HepG2 (cell line): ENCODE measurements around the gene SYNDIG1. TPM values are rescaled to one million over a fixed set of nuclear protein-coding genes. Genes with fewer than 3 reads are reported as not detected.
A peak's percentile ranks its signal among the peaks of the same experiment; 100 is the strongest.

Experiments
- ATAC-seq: fragments of 200-7000 bp; cut with Tn5 transposase; 3 replicates; pipeline ENCODE4 v1.9.1; 2020; ENCODE audit warnings: mild to moderate bottlenecking, moderate library complexity
- BruUV-seq: library from RNA; stranded (reverse); fragments of 400-500 nt; replicated peaks from 2 replicates; lab custom pipeline; 2021; lab: Mats Ljungman, UMichigan
- CTCF ChIA-PET: fragments of 300-600 bp; formaldehyde crosslinking; extraction: SDS; loops from one replicate; lab custom pipeline; 2021; ENCODE audit warnings: low total read pairs, inconsistent platforms, low intra/inter-chr PET ratio; lab: Yijun Ruan, JAX
- POLR2A ChIA-PET: fragments of 350-600 bp; sonication (Branson Sonifier 250); formaldehyde crosslinking; loops from one replicate; lab custom pipeline; 2020; ENCODE audit warnings: antibody characterized with exemption, inconsistent platforms; lab: Yijun Ruan, JAX
- DNase-seq: peaks from one replicate; pipeline ENCODE4 v3.0.0-alpha.2; 2015; ENCODE audit warnings: low spot score
- FAIRE-seq: peaks from 3 replicates; lab custom pipeline; 2011; peaks lifted over from hg19 to GRCh38; lab: Jason Lieb, UNC
- H2AFZ ChIP-seq: one replicate; pipeline ENCODE4 v1.6.1; 2011; ENCODE audit warnings: low read length, inconsistent platforms
- H3K27ac ChIP-seq: fragments of 300-600 bp; 3 replicates; pipeline ENCODE4 v1.8.0; 2011; ENCODE audit warnings: mixed run types, mild to moderate bottlenecking, mixed read lengths, low read length, inconsistent platforms; ENCODE audit not compliant: insufficient read depth; ENCODE audit errors: extremely low read length
- H3K27me3 ChIP-seq, 2 experiments: fragments of 200-600 bp in 1 of 2; 2 replicates in 1 of 2; 3 replicates in 1 of 2; pipeline versions ENCODE4 v1.6.0 to v1.8.0; 2011; ENCODE audit warnings: low read length in 2 of 2, mild to moderate bottlenecking in 2 of 2, moderate library complexity in 2 of 2, inconsistent platforms in 1 of 2; ENCODE audit not compliant: insufficient read depth in 2 of 2, control insufficient read depth in 1 of 2
- H3K36me3 ChIP-seq, 2 experiments: fragments of 200-600 bp in 1 of 2; replicated peaks in 1 of 2; 2 replicates in 1 of 2; 3 replicates in 1 of 2; pipeline versions ENCODE4 v1.5.1 to v1.8.0; 2011; ENCODE audit warnings: low read length in 2 of 2, inconsistent platforms in 1 of 2; ENCODE audit not compliant: insufficient read depth in 2 of 2, control insufficient read depth in 1 of 2
- H3K4me1 ChIP-seq: 2 replicates; pipeline ENCODE4 v1.5.1; 2012; ENCODE audit warnings: low read length, inconsistent platforms; ENCODE audit not compliant: insufficient read depth
- H3K4me2 ChIP-seq: 2 replicates; pipeline ENCODE4 v1.6.0; 2011; ENCODE audit warnings: low read depth, low read length, inconsistent platforms
- H3K4me3 ChIP-seq, 3 experiments: fragments of 200-600 bp in 1 of 3; sonication (generic), shearing (Covaris generic) in 1 of 3; replicated peaks in 1 of 3; 2 replicates each; pipeline ENCODE4 v1.5.1; 2011 to 2016; ENCODE audit warnings: low read length in 3 of 3, inconsistent platforms in 2 of 3, low read depth in 2 of 3, mild to moderate bottlenecking in 2 of 3, control low read depth in 1 of 3, mixed read lengths in 1 of 3; ENCODE audit not compliant: insufficient read depth in 1 of 3
- H3K79me2 ChIP-seq: one replicate; pipeline ENCODE4 v1.6.1; 2011; ENCODE audit warnings: low read length, inconsistent platforms; ENCODE audit not compliant: insufficient read depth
- H3K9ac ChIP-seq: 2 replicates; pipeline ENCODE4 v1.6.0; 2011; ENCODE audit warnings: mild to moderate bottlenecking, low read depth, low read length, inconsistent platforms; ENCODE audit not compliant: insufficient read depth
- H3K9me3 ChIP-seq: 2 replicates; pipeline ENCODE4 v1.5.1; 2012; ENCODE audit warnings: mild to moderate bottlenecking, low read length
- H4K20me1 ChIP-seq: 2 replicates; pipeline ENCODE4 v1.6.0; 2011; ENCODE audit warnings: inconsistent platforms, mild to moderate bottlenecking, low read length, moderate library complexity; ENCODE audit not compliant: insufficient read depth
- CREB1 ChIP-seq, 2 experiments: fragments of 450-650 bp in 1 of 2; IDR thresholded peaks; 2 replicates each; pipeline ENCODE4 v1.6.1; 2016 to 2017; ENCODE audit warnings: control low read depth in 1 of 2, mild to moderate bottlenecking in 1 of 2, missing compliant biosample characterization in 1 of 2, missing genetic modification characterization in 1 of 2
- JUND ChIP-seq: sonication (generic); formaldehyde crosslinking; IDR thresholded peaks from 2 replicates; pipeline ENCODE4 v1.8.0; 2022; ENCODE audit warnings: mild to moderate bottlenecking, missing genetic modification reagents
- MZF1 ChIP-seq: sonication (generic); formaldehyde crosslinking; IDR thresholded peaks from 2 replicates; pipeline ENCODE4 v1.8.1; 2023; ENCODE audit warnings: mild to moderate bottlenecking, missing genetic modification reagents, borderline replicate concordance
- SMAD3 ChIP-seq: sonication (generic); formaldehyde crosslinking; IDR thresholded peaks from 2 replicates; pipeline ENCODE4 v1.4.0; 2020; ENCODE audit warnings: missing genetic modification reagents
- USF2 ChIP-seq, 2 experiments: sonication (generic) in 1 of 2; formaldehyde crosslinking in 1 of 2; IDR thresholded peaks; 2 replicates each; pipeline versions ENCODE4 v1.5.1 to v1.6.1; 2011 to 2020; ENCODE audit warnings: borderline replicate concordance in 1 of 2, low read depth in 1 of 2, low read length in 1 of 2, mild to moderate bottlenecking in 1 of 2, missing genetic modification reagents in 1 of 2, moderate library complexity in 1 of 2
- ZZZ3 ChIP-seq: sonication (generic); formaldehyde crosslinking; IDR thresholded peaks from 2 replicates; pipeline ENCODE4 v1.4.0; 2020; ENCODE audit warnings: missing genetic modification reagents, mild to moderate bottlenecking, borderline replicate concordance
- WGBS: methylation state at CpG from one replicate; pipeline ENCODE4 v1.1.6; 2017; ENCODE audit warnings: low lambda C conversion rate; 5-methylcytosine and 5-hydroxymethylcytosine counted together
- in situ Hi-C: cut with HindIII; loops from 2 replicates; pipeline ENCODE4 v1.10.0; 2017; ENCODE audit warnings: low pct_unique_long_range_greater_than_20kb; ENCODE audit not compliant: extremely low pct_ligation_motif_present
- intact Hi-C: fragments of 100-400 bp; cut with micrococcal nuclease; formaldehyde crosslinking; loops from one replicate; pipeline ENCODE4 v1.10.0; 2022; ENCODE audit not compliant: unreplicated experiment
- polyA plus RNA-seq, 8 experiments: library from polyadenylated mRNA; depleted of rRNA in 3 of 8; stranded (reverse) in 7 of 8; unstranded in 1 of 8; fragments of >200 nt; fragmentation: Illumina TruSeq in 4 of 8; extraction: Trizol in 4 of 8; gene quantifications; 2 replicates each; pipeline versions ENCODE4 v1.2.1 to v1.2.3, GENCODE V29; 2011 to 2016; ENCODE audit warnings: low read depth in 4 of 8, missing spikeins in 1 of 8, mixed read lengths in 1 of 8; ENCODE audit not compliant: insufficient read depth in 1 of 8
- total RNA-seq, 5 experiments: library from RNA; depleted of rRNA; stranded (reverse); fragments of >200 nt; fragmentation: Illumina TruSeq; extraction: Trizol; gene quantifications; 2 replicates each; pipeline ENCODE4 v1.2.3, GENCODE V29; 2016; ENCODE audit warnings: low read depth in 1 of 5
- TF ChIP-seq, protein P1 (sequence below): sonication (generic); formaldehyde crosslinking; IDR thresholded peaks from 2 replicates; pipeline ENCODE4 v1.5.1; 2020; ENCODE audit warnings: mild to moderate bottlenecking, missing genetic modification reagents, borderline replicate concordance
- TF ChIP-seq, protein P2 (sequence below): fragments of 450-650 bp; IDR thresholded peaks from 2 replicates; pipeline ENCODE4 v1.6.1; 2016

SYNDIG1 gene
- total and polyA plus RNA-seq, 2 of the 13 experiments (the other 11 are each of a cell fraction or from before 2014, with no cell fraction given), result not detected

DNA sequence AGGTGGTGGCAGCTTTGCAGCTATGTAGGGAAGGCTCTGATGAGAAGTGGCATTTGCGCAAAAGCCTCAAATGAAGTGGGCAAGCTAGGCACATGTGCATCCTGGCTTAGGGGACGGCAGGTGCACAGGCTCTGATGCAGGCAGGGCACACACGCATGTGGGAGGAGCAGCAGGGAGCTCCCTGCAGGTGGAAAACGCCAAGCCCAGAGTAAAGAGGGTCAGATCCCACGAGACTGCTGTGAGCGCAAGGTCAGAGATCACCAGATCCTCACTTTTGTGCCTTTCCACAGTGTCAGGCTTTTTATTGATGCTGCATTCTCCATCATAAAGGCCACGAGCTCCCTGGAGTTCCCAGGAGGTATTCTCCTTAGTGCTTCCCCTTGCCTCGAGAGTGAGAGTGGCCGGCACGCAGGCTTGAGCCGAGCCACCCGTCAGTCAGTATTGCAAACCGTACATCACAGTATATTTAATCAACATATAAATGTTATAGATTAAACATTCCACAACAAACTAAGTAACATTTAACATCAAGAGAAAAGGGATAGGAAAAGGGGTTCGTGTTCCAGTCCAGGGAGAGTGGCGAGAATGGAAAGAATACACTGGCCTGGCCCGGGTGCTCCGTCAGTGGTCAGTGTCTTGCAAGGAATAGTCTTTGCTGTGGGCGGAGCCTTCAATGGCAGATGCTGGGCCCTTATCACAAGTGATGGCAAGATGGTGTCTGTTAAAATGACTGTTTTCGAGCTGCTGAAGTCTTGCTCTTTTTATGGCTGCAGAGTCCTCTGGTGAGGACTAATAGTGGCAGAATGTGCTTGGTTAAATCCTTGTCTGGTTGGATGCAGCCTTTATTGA lies 109.4 kb downstream of the SYNDIG1 start (continued):
- TF ChIP-seq ZZZ3 (CRISPR knock-in tag) (no peak), CREB1 (IDR thresholded peaks at IDR 0.05) (no peak), CREB1 (CRISPR knock-in tag; IDR thresholded peaks at IDR 0.05) (no peak), SMAD3 (CRISPR knock-in tag) (no peak), MZF1 (CRISPR knock-in tag) (no peak)
- TF ChIP-seq, protein P1, sequence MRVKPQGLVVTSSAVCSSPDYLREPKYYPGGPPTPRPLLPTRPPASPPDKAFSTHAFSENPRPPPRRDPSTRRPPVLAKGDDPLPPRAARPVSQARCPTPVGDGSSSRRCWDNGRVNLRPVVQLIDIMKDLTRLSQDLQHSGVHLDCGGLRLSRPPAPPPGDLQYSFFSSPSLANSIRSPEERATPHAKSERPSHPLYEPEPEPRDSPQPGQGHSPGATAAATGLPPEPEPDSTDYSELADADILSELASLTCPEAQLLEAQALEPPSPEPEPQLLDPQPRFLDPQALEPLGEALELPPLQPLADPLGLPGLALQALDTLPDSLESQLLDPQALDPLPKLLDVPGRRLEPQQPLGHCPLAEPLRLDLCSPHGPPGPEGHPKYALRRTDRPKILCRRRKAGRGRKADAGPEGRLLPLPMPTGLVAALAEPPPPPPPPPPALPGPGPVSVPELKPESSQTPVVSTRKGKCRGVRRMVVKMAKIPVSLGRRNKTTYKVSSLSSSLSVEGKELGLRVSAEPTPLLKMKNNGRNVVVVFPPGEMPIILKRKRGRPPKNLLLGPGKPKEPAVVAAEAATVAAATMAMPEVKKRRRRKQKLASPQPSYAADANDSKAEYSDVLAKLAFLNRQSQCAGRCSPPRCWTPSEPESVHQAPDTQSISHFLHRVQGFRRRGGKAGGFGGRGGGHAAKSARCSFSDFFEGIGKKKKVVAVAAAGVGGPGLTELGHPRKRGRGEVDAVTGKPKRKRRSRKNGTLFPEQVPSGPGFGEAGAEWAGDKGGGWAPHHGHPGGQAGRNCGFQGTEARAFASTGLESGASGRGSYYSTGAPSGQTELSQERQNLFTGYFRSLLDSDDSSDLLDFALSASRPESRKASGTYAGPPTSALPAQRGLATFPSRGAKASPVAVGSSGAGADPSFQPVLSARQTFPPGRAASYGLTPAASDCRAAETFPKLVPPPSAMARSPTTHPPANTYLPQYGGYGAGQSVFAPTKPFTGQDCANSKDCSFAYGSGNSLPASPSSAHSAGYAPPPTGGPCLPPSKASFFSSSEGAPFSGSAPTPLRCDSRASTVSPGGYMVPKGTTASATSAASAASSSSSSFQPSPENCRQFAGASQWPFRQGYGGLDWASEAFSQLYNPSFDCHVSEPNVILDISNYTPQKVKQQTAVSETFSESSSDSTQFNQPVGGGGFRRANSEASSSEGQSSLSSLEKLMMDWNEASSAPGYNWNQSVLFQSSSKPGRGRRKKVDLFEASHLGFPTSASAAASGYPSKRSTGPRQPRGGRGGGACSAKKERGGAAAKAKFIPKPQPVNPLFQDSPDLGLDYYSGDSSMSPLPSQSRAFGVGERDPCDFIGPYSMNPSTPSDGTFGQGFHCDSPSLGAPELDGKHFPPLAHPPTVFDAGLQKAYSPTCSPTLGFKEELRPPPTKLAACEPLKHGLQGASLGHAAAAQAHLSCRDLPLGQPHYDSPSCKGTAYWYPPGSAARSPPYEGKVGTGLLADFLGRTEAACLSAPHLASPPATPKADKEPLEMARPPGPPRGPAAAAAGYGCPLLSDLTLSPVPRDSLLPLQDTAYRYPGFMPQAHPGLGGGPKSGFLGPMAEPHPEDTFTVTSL, result no peak

GRCh38 chr20:24579475-24579874 lies 110.0 kb downstream of the SYNDIG1 start:
- intact Hi-C loops, result no loop called here
- Histone ChIP-seq H3K9ac (no peak overlapping the region), H3K4me2 (no peak overlapping the region)
- TF ChIP-seq, protein P2, sequence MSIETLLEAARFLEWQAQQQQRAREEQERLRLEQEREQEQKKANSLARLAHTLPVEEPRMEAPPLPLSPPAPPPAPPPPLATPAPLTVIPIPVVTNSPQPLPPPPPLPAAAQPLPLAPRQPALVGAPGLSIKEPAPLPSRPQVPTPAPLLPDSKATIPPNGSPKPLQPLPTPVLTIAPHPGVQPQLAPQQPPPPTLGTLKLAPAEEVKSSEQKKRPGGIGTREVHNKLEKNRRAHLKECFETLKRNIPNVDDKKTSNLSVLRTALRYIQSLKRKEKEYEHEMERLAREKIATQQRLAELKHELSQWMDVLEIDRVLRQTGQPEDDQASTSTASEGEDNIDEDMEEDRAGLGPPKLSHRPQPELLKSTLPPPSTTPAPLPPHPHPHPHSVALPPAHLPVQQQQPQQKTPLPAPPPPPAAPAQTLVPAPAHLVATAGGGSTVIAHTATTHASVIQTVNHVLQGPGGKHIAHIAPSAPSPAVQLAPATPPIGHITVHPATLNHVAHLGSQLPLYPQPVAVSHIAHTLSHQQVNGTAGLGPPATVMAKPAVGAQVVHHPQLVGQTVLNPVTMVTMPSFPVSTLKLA, result peak; percentile 85
- no peak for TF ChIP-seq JUND (CRISPR knock-in tag)
- TF ChIP-seq USF2 (IDR thresholded peaks at IDR 0.05; ENCODE audit: low read depth, low read length), result peak; percentile 64
- TF ChIP-seq USF2 (CRISPR knock-in tag; IDR thresholded peaks at IDR 0.05; ENCODE audit: borderline replicate concordance), result no peak
- TF ChIP-seq, all 625 proteins: peak for 2
- Histone ChIP-seq H3K79me2 (no peaks in the 10 kb centered on the region), H3K27me3 (peaks cover 2 to 14% of the 10 kb centered on the region in 2 experiments; a peak in 3 of 5 replicates), H2AFZ (no peak overlapping the region), H3K9me3 (no peaks in the 10 kb centered on the region), H3K27ac (no peak overlapping the region), H3K36me3 (no peaks in the 10 kb centered on the region), H4K20me1 (no peaks in the 10 kb centered on the region; the same call in 1 of the 2 replicates), H3K4me1 (no peaks in the 10 kb centered on the region), H3K4me3 (no peak overlapping the region)
- in situ Hi-C loops, result loop anchor here (10.0 kb wide), 1 partner anchor 55 kb away; no protein-coding TSS in a partner anchor
- BruUV-seq, result no TSS peak
- WGBS, result 17% methylated on average over 9 of the region's 10 CpGs
- CTCF ChIA-PET, result no interaction called here
- FAIRE-seq (no peak), DNase-seq (no peak), ATAC-seq (no peak)
- POLR2A ChIA-PET, result no interaction called here
